GM12878 (cell line): Measurements from ENCODE around the gene KIF25.

Experiments used
- ATF2 ChIP-seq: IDR thresholded peaks from 2 replicates; pipeline ENCODE4 v1.6.1; 2012; ENCODE audit warnings: low read length, inconsistent platforms
- CHD2 ChIP-seq: IDR thresholded peaks from 2 replicates; pipeline ENCODE4 v1.6.1; 2011; ENCODE audit warnings: low read depth, low read length, improper control_type of control experiment, borderline replicate concordance
- CTCF ChIP-seq, 3 experiments: IDR thresholded peaks in 2 of 3; conservative IDR thresholded peaks in 1 of 3; 2 replicates each; pipeline ENCODE4 v1.5.1; 2011; ENCODE audit warnings: low read depth in 3 of 3, low read length in 3 of 3, mild to moderate bottlenecking in 3 of 3, control low read depth in 2 of 3, moderate library complexity in 2 of 3, inconsistent platforms in 1 of 3, mixed read lengths in 1 of 3; ENCODE audit not compliant: control insufficient read depth in 2 of 3, insufficient read depth in 1 of 3; ENCODE audit errors: extremely low read depth in 1 of 3
- FOXK2 ChIP-seq: fragments of 450-650 bp; IDR thresholded peaks from 2 replicates; pipeline ENCODE4 v1.6.1; 2017; ENCODE audit warnings: mild to moderate bottlenecking, moderate library complexity
- GABPA ChIP-seq: IDR thresholded peaks from 2 replicates; pipeline ENCODE4 v1.6.1; 2014; ENCODE audit warnings: antibody characterized with exemption, low read depth, mild to moderate bottlenecking, inconsistent platforms
- MEF2A ChIP-seq: IDR thresholded peaks from 2 replicates; pipeline ENCODE4 v1.6.1; 2011; ENCODE audit warnings: low read depth, mild to moderate bottlenecking, low read length, moderate library complexity; ENCODE audit not compliant: insufficient read depth
- NFYB ChIP-seq: IDR thresholded peaks from 2 replicates; pipeline ENCODE4 v1.6.1; 2011; ENCODE audit warnings: low read depth, mild to moderate bottlenecking, low read length, improper control_type of control experiment, moderate library complexity; ENCODE audit not compliant: insufficient read depth
- PBX3 ChIP-seq: IDR thresholded peaks from 2 replicates; pipeline ENCODE4 v1.6.1; 2011; ENCODE audit warnings: mild to moderate bottlenecking, low read depth, low read length, moderate library complexity; ENCODE audit not compliant: insufficient replicate concordance
- POLR2AphosphoS5 ChIP-seq: IDR thresholded peaks from 2 replicates; pipeline ENCODE4 v1.6.1; 2011; ENCODE audit warnings: mild to moderate bottlenecking, low read length, inconsistent platforms
- RAD21 ChIP-seq: IDR thresholded peaks from 2 replicates; pipeline ENCODE4 v1.6.1; 2011; ENCODE audit warnings: mild to moderate bottlenecking, low read depth, low read length, moderate library complexity; ENCODE audit not compliant: insufficient read depth
- SIN3A ChIP-seq: IDR thresholded peaks from 2 replicates; pipeline ENCODE4 v1.6.1; 2012; ENCODE audit warnings: low read depth, low read length, improper control_type of control experiment
- SREBF2 ChIP-seq: IDR thresholded peaks from 2 replicates; pipeline ENCODE4 v1.6.1; 2012; ENCODE audit warnings: mild to moderate bottlenecking, low read length
- TBL1XR1 ChIP-seq: IDR thresholded peaks from 2 replicates; pipeline ENCODE4 v1.6.1; 2012; ENCODE audit warnings: low read depth, low read length, improper control_type of control experiment
- ZNF24 ChIP-seq: fragments of 450-650 bp; IDR thresholded peaks from 2 replicates; pipeline ENCODE4 v1.6.1; 2017; ENCODE audit warnings: antibody characterized with exemption, mild to moderate bottlenecking

- no peak for TF ChIP-seq PBX3
- TF ChIP-seq FOXK2 = no peak
- no peak for TF ChIP-seq CTCF (IDR thresholded peaks at IDR 0.05 in 2 of 3, conservative IDR thresholded peaks at IDR 0.05 in 1 of 3; ENCODE audit: control insufficient read depth in 2 of 3, extremely low read depth in 1 of 3, insufficient read depth in 1 of 3, low read depth in 3 of 3, low read length in 3 of 3)
- no peak for TF ChIP-seq MEF2A
- no peak for TF ChIP-seq ATF2
- no peak for TF ChIP-seq TBL1XR1
- TF ChIP-seq NFYB = no peak
- no peak for TF ChIP-seq CHD2
- TF ChIP-seq RAD21 = no peak
- TF ChIP-seq ZNF24 = no peak
- no peak for TF ChIP-seq SREBF2
- no peak for TF ChIP-seq SIN3A
- TF ChIP-seq GABPA = no peak
- TF ChIP-seq POLR2AphosphoS5 = no peak
Observed at GRCh38 chr6:168015482-168016175, 18.2 kb downstream of the KIF25 start.
